COLO829 (cell line): ENCODE data around the gene FCER1A.
"Not testable (repeated sequence)": the region's sequence is repeated elsewhere in the genome, so short reads cannot be mapped to it uniquely, and the experiment has no call there.

Source experiments
- DNase-seq: peaks from one replicate; pipeline ENCODE4 v3.0.0; 2012; ENCODE audit warnings: low spot score

Gene FCER1A

GRCh38 chr1:159302095-159302494 is at the start of gene FCER1A:
Gene FCER1A (plus strand): TSS chr1:159302336. CDS start chr1:159302365, 29 bp downstream.
- DNase-seq: no peak

- DNase-seq: no peak
These were observed 40.8 kb upstream of the FCER1A start for GRCh38 chr1:159261311-159261710.

GRCh38 chr1:159261721-159262494 is 40.2 kb upstream of the FCER1A start:
- DNase-seq: no peak

- DNase-seq: no peak
These were observed 35.3 kb upstream of the FCER1A start for GRCh38 chr1:159266832-159267231.

- DNase-seq: no peak
These were observed 27.5 kb upstream of the FCER1A start for GRCh38 chr1:159274631-159275030.

GRCh38 chr1:159275891-159276290 is 26.2 kb upstream of the FCER1A start:
- DNase-seq: no peak

- no peak for DNase-seq
These were observed 22.4 kb upstream of the FCER1A start for GRCh38 chr1:159279773-159280172.

- DNase-seq: no peak
These were observed 20.0 kb upstream of the FCER1A start for GRCh38 chr1:159282118-159282517.

GRCh38 chr1:159289060-159289459 is 13.1 kb upstream of the FCER1A start:
- DNase-seq: no peak

- DNase-seq: no peak
These were observed 10.7 kb upstream of the FCER1A start for GRCh38 chr1:159291424-159291823.

- DNase-seq: no peak
These were observed 5.3 kb upstream of the FCER1A start for GRCh38 chr1:159296706-159297375.

- no peak for DNase-seq
These were observed 2.0 kb upstream of the FCER1A start for GRCh38 chr1:159300146-159300545.

- DNase-seq: no peak
These were observed 5.3 kb downstream of the FCER1A start for GRCh38 chr1:159307346-159308020.

- DNase-seq: no peak
These were observed 9.5 kb downstream of the FCER1A start for GRCh38 chr1:159311679-159312078.

GRCh38 chr1:159315381-159315780 is 13.2 kb downstream of the FCER1A start:
- no peak for DNase-seq

- no peak for DNase-seq
These were observed 16.8 kb downstream of the FCER1A start for GRCh38 chr1:159318784-159319551.

GRCh38 chr1:159334797-159335196 is 32.7 kb downstream of the FCER1A start:
- DNase-seq: no peak

GRCh38 chr1:159338018-159338417 is 35.9 kb downstream of the FCER1A start:
- DNase-seq: no peak

- no peak for DNase-seq
These were observed 37.4 kb downstream of the FCER1A start for GRCh38 chr1:159339536-159339935.

- no peak for DNase-seq
These were observed 39.6 kb downstream of the FCER1A start for GRCh38 chr1:159341736-159342135.

- no peak for DNase-seq
These were observed 40.8 kb downstream of the FCER1A start for GRCh38 chr1:159342761-159343425.

- not testable (repeated sequence) for DNase-seq
These were observed 47.2 kb downstream of the FCER1A start for GRCh38 chr1:159349374-159349773.
